ENCODE data around the gene P2RX4. TPM values are rescaled to one million over a fixed set of nuclear protein-coding genes. Genes with fewer than 3 reads are reported as not detected.
A peak's percentile ranks its signal among the peaks of the same experiment; 100 is the strongest.

P2RX4 gene
- total RNA-seq, 3 donors from 2014 or later: 62.9 to 114 (median 86.9) TPM

DNA sequence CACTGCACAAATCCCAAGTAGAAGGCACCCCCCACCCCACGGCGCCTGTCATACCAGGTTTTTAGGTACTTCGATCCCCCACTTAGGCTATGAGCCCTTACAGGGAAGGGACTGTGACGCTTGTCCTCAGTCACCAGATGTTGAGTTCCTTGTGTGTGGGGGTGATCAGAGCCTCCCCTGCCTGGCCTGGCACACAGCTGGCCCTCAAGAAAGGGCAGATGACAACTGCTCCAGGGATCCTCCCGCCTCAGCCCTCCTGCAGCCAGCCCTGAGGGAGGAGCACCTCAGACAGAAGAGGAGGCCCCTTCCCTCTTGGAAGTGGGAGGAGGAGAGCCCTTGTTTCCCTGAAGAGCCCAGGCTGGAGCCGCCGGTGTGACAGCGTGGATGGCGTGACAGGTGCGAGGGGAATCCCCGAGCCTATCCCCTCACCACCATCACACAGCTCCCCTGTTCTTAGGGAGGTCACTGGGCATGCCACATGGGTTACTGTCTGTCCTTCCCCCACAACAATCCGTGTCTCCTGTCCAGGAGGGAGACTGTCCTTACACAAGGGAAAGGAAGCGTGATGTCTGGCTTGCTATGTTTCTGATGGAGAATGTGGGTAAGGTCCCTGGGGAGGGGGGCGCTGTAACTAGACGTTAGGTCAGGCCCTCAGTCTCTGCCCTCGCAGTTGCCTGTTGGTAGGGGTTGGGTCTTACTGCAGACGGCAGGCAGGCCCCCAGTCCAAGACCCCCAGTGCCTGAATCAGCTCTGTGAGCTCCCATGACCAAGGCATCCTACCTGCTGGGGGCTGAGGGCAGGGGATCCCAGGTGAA, 31.4 kb downstream of the P2RX4 start:
- Histone ChIP-seq H3K4me1 (no peaks in the 10 kb centered on the region), H3K27me3 (no peaks in the 10 kb centered on the region), H3K9me3 (no peaks in the 10 kb centered on the region), H3K27ac (peak overlapping the region; percentile 80 to 84), H3K4me3 (peak overlapping the region in 2 of 3 donors; percentile 46 to 63), H3K36me3 (no peaks in the 10 kb centered on the region)
- TF ChIP-seq, protein P1, sequence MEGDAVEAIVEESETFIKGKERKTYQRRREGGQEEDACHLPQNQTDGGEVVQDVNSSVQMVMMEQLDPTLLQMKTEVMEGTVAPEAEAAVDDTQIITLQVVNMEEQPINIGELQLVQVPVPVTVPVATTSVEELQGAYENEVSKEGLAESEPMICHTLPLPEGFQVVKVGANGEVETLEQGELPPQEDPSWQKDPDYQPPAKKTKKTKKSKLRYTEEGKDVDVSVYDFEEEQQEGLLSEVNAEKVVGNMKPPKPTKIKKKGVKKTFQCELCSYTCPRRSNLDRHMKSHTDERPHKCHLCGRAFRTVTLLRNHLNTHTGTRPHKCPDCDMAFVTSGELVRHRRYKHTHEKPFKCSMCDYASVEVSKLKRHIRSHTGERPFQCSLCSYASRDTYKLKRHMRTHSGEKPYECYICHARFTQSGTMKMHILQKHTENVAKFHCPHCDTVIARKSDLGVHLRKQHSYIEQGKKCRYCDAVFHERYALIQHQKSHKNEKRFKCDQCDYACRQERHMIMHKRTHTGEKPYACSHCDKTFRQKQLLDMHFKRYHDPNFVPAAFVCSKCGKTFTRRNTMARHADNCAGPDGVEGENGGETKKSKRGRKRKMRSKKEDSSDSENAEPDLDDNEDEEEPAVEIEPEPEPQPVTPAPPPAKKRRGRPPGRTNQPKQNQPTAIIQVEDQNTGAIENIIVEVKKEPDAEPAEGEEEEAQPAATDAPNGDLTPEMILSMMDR (IDR thresholded peaks at IDR 0.05): no peak
- TF ChIP-seq POLR2AphosphoS5 (IDR thresholded peaks at IDR 0.05) (no peak), POLR2A (IDR thresholded peaks at IDR 0.05) (no peak)
- no peak for DNase-seq (ENCODE audit: low spot score in 2 of 2)
- intact Hi-C loops (cut with DNase I; ENCODE audit: low total_unique reads): no loop called here

- no peak for DNase-seq (ENCODE audit: low spot score in 2 of 2)
- no peaks in the 10 kb centered on the region for H3K27me3 ChIP-seq
- H3K4me3 ChIP-seq: no peak overlapping the region
Measured at GRCh38 chr12:121245031-121245430, 35.1 kb downstream of the P2RX4 start.

DNA sequence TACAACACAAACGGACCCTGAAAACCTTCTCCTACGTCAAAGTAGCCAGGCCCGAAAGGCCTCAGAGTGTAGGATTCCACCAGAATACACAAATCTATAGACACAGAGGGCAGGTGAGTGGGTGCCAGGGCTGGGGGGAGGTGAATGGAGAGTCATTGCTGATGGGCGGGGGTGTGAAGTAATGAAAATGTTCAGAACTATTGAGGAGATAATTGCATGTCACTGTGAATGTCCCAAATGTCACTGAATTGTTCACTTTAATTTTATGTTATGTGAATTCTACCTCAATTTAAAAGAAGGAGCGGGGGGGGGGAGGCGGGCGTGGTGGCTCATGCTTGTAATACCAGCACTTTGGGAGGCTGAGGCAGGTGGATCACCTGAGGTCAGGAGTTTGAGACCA, 36.0 kb downstream of the P2RX4 start:
- Histone ChIP-seq H3K27me3 (no peaks in the 10 kb centered on the region), H3K4me1 (no peaks in the 10 kb centered on the region), H3K36me3 (no peaks in the 10 kb centered on the region), H3K27ac (no peak overlapping the region), H3K4me3 (no peak overlapping the region), H3K9me3 (no peaks in the 10 kb centered on the region)
- DNase-seq (ENCODE audit: low spot score in 2 of 2): no peak
- TF ChIP-seq, protein P1 (IDR thresholded peaks at IDR 0.05): no peak
- TF ChIP-seq POLR2AphosphoS5 (IDR thresholded peaks at IDR 0.05): no peak
- no peak for TF ChIP-seq POLR2A (IDR thresholded peaks at IDR 0.05)
- intact Hi-C loops (cut with DNase I; ENCODE audit: low total_unique reads): no loop called here

More at GRCh38 chr12:121245031-121245430, 35.1 kb downstream of the P2RX4 start:
- no peaks in the 10 kb centered on the region for H3K36me3 ChIP-seq
- intact Hi-C loops (cut with DNase I; ENCODE audit: low total_unique reads): no loop called here
- TF ChIP-seq, protein P1 (IDR thresholded peaks at IDR 0.05): no peak
- no peak for TF ChIP-seq POLR2A (IDR thresholded peaks at IDR 0.05)
- no peak for TF ChIP-seq POLR2AphosphoS5 (IDR thresholded peaks at IDR 0.05)
- no peak overlapping the region for H3K27ac ChIP-seq
- H3K9me3 ChIP-seq: no peaks in the 10 kb centered on the region
- no peaks in the 10 kb centered on the region for H3K4me1 ChIP-seq

DNA sequence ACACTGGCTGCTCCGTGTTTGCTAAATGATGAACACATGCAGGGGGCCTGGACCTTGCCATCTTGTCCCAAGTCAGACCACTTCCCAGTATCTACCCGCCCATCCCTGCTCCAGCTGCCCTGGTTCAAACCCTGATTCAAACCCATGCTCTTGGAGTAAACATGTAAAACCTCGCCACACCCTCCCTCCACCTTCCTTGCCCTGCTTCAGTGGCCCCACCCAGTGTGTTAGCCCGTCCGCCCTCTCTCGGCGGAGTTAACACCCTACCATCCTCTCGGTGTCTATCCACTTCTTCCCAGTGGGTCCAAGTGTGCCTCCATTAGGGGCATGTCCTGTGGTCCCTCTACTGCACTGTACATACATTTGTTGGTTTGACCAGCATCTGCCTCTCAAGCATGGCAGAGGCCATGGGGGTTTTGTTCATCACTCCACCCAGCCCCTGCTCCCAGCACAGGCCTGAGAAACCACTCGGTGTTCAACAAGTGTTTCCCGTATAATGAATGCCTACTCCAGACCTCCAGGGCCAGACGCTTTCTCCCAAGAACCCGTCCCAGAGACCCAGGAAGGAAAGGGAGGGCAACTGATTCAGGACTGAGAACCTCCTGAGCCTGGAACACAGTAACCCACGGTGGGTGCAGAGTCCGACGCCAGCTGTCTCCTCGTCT, 37.1 kb downstream of the P2RX4 start:
- Histone ChIP-seq H3K27me3 (no peaks in the 10 kb centered on the region), H3K36me3 (no peaks in the 10 kb centered on the region), H3K4me3 (no peak overlapping the region), H3K27ac (no peak overlapping the region), H3K4me1 (no peaks in the 10 kb centered on the region), H3K9me3 (no peaks in the 10 kb centered on the region)
- intact Hi-C loops (cut with DNase I; ENCODE audit: low total_unique reads): no loop called here
- TF ChIP-seq, protein P1 (IDR thresholded peaks at IDR 0.05): no peak
- TF ChIP-seq POLR2A (IDR thresholded peaks at IDR 0.05): no peak
- no peak for DNase-seq (ENCODE audit: low spot score in 2 of 2)

GRCh38 chr12:121248622-121249021, 38.7 kb downstream of the P2RX4 start:
- DNase-seq (ENCODE audit: low spot score in 2 of 2): no peak
- Histone ChIP-seq H3K9me3 (no peaks in the 10 kb centered on the region), H3K36me3 (peaks cover 7% of the 10 kb centered on the region), H3K27me3 (no peaks in the 10 kb centered on the region), H3K4me3 (no peak overlapping the region), H3K4me1 (no peaks in the 10 kb centered on the region), H3K27ac (no peak overlapping the region)
- no peak for TF ChIP-seq POLR2A (IDR thresholded peaks at IDR 0.05)
- TF ChIP-seq, protein P1 (IDR thresholded peaks at IDR 0.05): no peak
- no peak for TF ChIP-seq POLR2AphosphoS5 (IDR thresholded peaks at IDR 0.05)
- intact Hi-C loops (cut with DNase I; ENCODE audit: low total_unique reads): no loop called here
